ENCODE results near the gene TESK1. TPM values are rescaled to one million over a fixed set of nuclear protein-coding genes. Genes with fewer than 3 reads are reported as not detected.

TESK1 gene
- total and polyA plus RNA-seq, 2 experiments from 2014 or later = 6.8 to 10.7 TPM

DNA sequence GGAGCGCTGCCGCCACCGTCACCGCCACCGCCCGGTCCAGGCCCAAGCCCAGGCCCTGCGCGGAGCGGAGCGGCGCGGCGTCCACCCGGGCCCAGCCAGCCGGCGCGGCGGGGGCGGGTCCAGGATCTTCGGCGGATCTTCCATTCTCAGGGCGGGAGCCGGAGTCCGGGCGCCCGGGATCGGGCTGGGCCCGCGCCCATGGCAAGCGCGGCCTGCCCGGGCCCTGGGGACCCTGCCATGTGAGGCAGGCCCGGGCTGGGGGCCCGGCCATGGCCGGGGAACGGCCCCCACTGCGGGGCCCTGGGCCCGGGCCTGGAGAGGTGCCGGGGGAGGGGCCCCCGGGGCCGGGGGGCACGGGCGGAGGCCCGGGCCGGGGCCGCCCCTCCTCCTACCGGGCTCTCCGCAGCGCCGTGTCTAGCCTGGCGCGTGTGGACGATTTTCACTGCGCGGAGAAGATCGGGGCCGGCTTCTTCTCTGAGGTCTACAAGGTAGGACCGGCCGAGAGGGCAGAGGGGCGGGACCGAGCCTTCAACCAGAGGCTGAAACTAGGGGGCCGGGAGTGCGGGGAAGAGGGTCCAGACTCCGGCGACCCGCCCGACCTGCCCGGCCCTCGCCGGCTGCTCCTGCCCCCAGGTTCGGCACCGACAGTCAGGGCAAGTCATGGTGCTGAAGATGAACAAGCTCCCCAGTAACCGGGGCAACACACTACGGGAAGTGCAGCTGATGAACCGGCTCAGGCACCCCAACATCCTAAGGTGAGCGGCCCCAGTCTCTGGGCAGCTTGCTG lies 482 bp downstream of the TESK1 start:
- peaks cover 7% of the 10 kb centered on the region for H3K27me3 Mint-ChIP-seq (ENCODE audit: insufficient read depth, low read depth, poor library complexity)
- no peaks in the 10 kb centered on the region for H3K9me2 ChIP-seq (ENCODE audit: insufficient read depth)
- H3K27ac ChIP-seq (ENCODE audit: low read depth) = no peak overlapping the region
- peak overlapping the region; percentile 86 for H3K4me2 ChIP-seq
- H3K36me3 Mint-ChIP-seq (ENCODE audit: low read depth) = peaks cover 10% of the 10 kb centered on the region
- peak overlapping the region; percentile 91 for H3K4me3 ChIP-seq
- H3K9me3 Mint-ChIP-seq = no peaks in the 10 kb centered on the region
- no peaks in the 10 kb centered on the region for H3K36me3 ChIP-seq (ENCODE audit: insufficient read depth)
- H2AFZ ChIP-seq = peak overlapping the region; percentile 72
- peaks cover 4% of the 10 kb centered on the region; the same call in 1 of the 2 replicates for H3K79me2 ChIP-seq (replicated peaks; ENCODE audit: insufficient read depth)
- H3K4me1 ChIP-seq (ENCODE audit: insufficient read depth) = peaks cover 12% of the 10 kb centered on the region
- H3F3A ChIP-seq (replicated peaks; ENCODE audit: low read depth) = peaks cover 13% of the 10 kb centered on the region; the same call in 1 of the 2 replicates
- no peak overlapping the region for H3K27ac Mint-ChIP-seq
- peak; percentile 1; the same call in 2 of the 3 replicates for ATAC-seq
- TF ChIP-seq NANOG (IDR thresholded peaks at IDR 0.05; ENCODE audit: borderline replicate concordance) (no peak), ZNF462 (CRISPR knock-in tag; IDR thresholded peaks at IDR 0.05) (no peak), EZH2 (IDR thresholded peaks at IDR 0.05; ENCODE audit: low read depth, unreplicated experiment) (no peak), ZNF331 (CRISPR knock-in tag; IDR thresholded peaks at IDR 0.05; ENCODE audit: low read depth) (no peak), EZH2phosphoT487 (IDR thresholded peaks at IDR 0.05; ENCODE audit: unreplicated experiment) (no peak), CREB1 (CRISPR knock-in tag; IDR thresholded peaks at IDR 0.05; ENCODE audit: low read depth) (no peak), CTCF (conservative IDR thresholded peaks at IDR 0.05; ENCODE audit: low read depth in 2 of 2) (no peak), REST (IDR thresholded peaks at IDR 0.05; ENCODE audit: unreplicated experiment) (no peak), POLR2AphosphoS5 (IDR thresholded peaks at IDR 0.05; ENCODE audit: low read depth) (no peak), ZNF114 (CRISPR knock-in tag; IDR thresholded peaks at IDR 0.05) (no peak), STAT1 (IDR thresholded peaks at IDR 0.05; ENCODE audit: unreplicated experiment) (no peak), JUNB (IDR thresholded peaks at IDR 0.05; ENCODE audit: unreplicated experiment) (no peak), ETS1 (IDR thresholded peaks at IDR 0.05) (no peak)
- H3K4me1 Mint-ChIP-seq = peaks cover 3% of the 10 kb centered on the region; the same call in 2 of the 3 replicates
- H4K20me1 ChIP-seq (replicated peaks; ENCODE audit: insufficient read depth) = no peaks in the 10 kb centered on the region; the same call in none of the 2 replicates
- DNase-seq (ENCODE audit: low spot score) = peak; percentile 52
- peak overlapping the region; percentile 82 for H3K4me3 Mint-ChIP-seq
- no peaks in the 10 kb centered on the region for H3K27me3 ChIP-seq (ENCODE audit: insufficient read depth)
